Stimulated activated CD8-positive, alpha-beta memory T cell treated with anti-CD3 and anti-CD28 coated beads, Interleukin-15, amount 100 ng/mL, for 1 hour (primary cell): Measurements from ENCODE around the gene C9orf43.
"Not testable (repeated sequence)": the region's sequence is repeated elsewhere in the genome, so short reads cannot be mapped to it uniquely, and the experiment has no call there.

ENCODE experiments used
- DNase-seq: peaks from one replicate; pipeline ENCODE4 v3.0.0-alpha.2; 2020; ENCODE audit warnings: low read depth

C9orf43 gene

GRCh38 chr9:113417370-113417769 is 6.8 kb downstream of the C9orf43 start:
- no peak for DNase-seq

DNA sequence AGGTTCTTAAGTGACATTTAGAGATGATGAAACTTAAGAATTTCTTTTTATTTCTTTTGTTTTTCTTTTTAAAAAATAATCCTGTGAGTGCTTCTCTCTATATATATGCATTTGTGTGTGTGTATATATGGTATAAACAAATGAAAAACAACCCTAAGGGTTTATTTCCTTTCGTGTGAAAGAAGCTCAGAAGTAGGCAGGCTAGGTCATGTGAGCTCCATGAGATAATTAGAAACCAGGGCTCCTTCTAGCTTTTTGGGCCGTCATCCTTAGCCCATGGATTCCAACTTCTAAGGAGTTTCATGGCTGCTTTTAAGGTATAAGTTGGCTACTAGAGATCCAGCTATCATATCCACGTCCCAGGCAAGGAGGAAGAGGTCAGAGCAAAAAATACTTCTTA is 11.2 kb downstream of the C9orf43 start:
- no peak for DNase-seq

- DNase-seq: no peak
These were observed 14.5 kb downstream of the C9orf43 start for GRCh38 chr9:113425072-113425471.

DNA sequence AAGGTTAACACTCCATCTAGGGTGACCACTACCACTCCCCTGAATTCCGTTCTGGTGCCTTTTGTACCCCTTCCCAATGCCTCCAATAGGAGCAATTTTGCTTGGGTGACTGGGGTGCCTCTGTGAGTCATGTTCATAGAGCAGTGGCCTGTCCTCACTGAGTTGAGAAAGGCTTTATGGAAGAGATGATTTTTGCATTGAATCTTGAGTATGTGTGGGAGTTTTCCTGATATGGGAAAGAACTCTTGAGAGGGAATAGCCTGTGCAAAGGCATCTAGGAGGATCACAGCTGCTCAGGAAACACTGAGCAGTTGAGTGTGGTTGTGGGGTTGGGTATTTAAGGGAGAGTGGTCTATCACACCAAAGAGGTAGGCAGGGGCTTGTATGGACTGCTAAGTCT is 16.2 kb downstream of the C9orf43 start:
- DNase-seq: no peak

DNA sequence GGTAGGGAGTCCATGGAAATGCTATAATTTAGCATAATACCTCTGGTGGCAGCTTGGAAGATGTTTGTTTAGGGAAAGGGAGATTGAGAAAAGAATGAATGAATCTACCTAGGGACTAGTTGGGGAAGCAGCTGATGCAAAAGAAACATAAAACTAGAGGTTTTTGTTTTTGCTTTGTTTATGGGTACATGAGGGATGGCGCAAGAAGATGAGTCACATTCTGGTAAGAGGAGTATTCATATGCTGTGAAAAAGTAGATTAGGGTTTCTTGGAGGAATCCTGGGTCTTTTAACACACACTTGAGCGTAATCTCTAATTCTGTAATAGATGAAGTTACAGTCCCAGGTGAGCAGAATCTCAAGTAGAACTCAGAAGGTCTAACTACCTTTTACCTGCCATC is 17.1 kb downstream of the C9orf43 start:
- DNase-seq: no peak

DNA sequence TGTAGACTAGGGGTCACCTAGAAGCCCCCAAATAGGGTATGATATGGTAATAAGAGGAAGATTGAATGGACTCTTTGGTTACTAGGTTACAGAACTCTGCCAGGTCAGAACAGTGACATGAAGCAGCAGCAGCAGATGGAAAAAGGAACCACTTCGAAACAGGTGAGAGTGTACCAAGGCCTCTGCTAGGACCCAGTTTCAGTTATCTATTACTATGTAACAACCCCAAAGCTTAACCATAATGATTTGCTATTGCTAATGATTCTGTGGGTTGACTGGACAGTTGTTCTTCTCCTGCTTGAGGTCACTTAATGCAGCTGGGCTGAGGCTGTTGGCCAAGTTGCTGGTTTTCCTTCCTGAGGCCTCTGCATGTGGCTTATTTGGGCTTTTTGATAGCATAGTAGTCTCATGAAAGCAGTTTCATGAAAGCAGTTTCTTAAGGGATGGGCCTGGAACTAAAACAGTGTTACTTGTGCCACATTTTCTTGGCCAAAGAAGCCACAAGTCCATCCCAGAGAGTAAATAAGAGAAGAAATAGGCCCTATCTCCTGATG is 17.6 kb downstream of the C9orf43 start:
- DNase-seq: no peak

DNA sequence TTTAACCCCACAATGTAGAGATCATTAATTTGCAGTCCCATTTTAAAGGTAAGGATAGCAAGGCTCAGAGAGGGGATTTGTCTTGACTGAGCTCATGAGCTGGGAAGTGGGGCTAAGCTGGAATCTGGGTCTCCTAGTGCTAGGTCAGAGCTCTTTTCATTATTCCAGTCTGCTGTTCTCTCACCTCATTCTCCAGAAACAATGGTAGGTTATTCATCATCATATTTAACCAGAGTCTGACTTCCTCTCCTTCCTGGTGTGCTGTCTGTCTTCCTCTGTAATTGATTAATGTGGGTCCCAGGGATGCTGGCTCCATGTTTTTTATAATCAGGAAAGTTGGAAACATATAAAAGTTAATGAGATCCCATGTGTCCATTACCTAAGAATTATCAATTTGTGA is 20.6 kb downstream of the C9orf43 start:
- no peak for DNase-seq

DNA sequence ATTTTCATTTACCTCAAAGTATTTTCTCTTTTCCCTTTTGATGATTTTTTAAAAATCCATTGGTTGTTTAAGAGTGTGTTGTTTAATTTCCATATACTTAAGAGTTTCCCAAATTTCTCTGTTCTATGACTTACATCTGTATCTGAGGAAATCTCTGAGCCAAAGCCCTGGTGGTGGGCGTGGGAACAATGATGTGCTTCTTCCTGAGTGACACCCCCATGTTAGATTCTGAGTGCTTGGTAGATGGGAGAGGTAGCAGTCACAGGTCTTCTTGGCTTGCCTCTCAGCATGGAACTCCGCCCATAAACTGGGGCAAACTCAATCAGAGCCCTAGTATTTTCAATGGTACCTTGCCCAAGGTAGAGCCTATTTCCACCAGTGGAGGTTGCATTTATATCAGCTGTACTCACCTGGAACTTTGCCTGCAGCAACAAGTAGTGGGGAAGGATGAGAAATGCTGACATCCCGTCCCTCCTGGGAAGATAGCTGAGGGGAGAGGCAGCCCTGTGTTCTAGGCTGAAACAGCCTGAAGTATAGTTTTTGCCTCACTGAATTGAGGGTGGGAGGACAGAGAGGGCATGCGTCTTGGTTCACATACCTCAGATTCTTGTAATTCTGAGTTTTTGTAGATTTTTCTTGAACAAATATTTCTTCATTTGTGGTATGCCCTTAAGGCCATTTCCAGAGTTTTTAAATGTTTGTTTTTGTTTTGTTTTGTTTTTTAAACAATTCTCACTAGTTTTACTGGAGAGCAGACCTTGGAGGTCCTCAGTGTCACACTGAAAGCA is 26.4 kb downstream of the C9orf43 start:
- no peak for DNase-seq

GRCh38 chr9:113437716-113438115 is 27.2 kb downstream of the C9orf43 start:
- not testable (repeated sequence) for DNase-seq

- no peak for DNase-seq
These were observed 34.2 kb downstream of the C9orf43 start for GRCh38 chr9:113444736-113445135.

DNA sequence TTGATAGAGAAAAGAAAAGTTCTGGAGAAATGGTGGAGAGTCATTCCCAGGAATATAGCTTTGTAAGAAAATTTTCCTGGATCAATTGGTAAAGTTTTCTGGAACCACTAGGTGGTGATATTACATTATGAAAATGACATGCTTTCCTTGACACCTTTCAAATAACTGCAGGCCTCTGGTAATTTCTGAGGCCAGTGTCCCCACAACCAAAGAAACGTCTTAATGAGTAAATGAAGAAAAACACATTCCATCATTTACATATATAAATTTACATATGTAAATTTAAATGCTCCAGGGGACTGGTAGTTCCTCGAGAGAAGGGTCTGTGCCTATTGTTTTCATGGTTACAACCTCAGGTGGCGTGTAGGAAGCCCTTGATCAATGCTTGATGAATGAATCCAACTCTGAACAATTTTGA is 35.8 kb downstream of the C9orf43 start:
- no peak for DNase-seq

GRCh38 chr9:113449376-113449775 is 38.8 kb downstream of the C9orf43 start:
- no peak for DNase-seq

DNA sequence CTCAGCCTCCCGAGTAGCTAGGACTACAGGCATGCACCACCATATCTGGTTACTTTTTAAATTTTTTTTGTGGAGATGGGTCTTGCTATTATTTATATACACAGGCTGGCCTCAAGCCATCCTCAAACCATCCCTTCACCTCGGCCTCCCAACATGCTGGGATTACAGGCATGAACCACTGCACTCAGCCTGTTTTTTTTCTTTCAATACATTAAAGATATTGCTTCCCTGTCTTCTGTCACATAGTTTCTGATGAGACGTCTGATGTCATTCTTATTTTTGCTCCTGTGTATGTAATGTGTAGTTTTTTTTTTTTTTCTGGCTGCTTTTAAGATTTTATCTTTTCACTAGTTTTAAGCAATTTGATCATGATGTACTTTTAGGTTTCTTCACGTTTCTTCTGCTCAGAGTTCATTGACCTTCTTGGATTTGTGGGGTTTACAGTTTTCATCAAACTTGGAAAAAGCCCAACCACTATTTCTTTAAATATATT is 41.6 kb downstream of the C9orf43 start:
- DNase-seq: no peak

DNA sequence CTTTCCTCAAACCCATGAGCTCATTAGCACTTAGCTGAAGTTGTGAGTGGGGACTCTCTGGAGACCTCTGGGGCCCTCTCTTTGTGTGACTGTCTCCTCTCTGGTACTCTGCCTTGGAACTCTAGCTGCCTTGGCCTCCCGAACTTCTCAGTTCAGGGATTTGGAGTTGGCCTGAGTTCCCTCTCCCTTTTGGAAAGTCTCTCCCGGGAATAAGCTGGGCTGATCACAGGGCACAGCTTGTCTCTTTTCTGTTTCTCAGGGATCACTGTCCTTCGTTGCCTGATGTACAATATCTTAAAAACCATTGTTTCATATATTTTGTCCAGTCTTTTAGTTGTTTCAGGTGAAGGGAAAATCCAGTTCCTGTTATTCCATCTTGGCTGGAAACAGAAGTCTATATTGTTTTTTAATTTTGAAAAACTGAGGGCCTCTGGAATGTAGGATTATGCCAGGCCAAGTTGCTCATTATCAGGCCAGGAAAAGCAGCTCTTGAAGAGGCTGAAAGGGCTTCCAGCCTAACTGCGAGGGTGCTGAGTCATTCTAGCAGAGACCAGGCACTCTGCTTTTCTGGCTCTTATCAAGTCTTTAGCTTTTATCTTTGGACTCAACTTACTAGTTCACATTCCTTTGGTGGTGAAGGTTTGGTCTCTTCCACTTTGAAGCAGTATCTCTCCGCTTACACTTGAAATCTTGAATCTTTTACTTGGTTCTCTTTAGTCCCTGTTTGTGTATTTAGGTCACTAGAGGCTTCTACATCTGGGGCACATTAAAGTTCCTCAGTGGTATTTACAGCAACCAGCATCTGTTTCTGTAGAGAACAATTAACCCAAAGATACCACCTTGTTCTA is 44.6 kb downstream of the C9orf43 start:
- DNase-seq: no peak

DNA sequence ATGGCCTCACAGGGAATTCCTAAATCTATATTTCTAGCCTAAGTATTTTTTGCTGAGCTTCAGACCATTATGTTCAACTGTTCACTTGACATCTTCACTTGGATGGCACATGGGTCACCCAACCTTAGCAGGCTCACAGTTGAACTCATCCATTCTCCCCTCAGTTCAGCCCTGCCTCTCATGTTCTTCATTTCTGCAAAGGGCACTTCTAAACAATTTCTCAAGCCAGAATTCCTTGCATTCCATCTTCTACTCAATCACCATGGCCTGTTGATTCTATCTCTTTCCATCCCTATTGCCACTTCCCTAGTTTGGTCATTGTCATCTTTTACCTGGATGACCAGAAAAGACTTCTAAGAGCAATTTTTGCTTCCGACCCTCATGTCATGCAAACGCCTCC is 45.7 kb downstream of the C9orf43 start:
- no peak for DNase-seq

DNA sequence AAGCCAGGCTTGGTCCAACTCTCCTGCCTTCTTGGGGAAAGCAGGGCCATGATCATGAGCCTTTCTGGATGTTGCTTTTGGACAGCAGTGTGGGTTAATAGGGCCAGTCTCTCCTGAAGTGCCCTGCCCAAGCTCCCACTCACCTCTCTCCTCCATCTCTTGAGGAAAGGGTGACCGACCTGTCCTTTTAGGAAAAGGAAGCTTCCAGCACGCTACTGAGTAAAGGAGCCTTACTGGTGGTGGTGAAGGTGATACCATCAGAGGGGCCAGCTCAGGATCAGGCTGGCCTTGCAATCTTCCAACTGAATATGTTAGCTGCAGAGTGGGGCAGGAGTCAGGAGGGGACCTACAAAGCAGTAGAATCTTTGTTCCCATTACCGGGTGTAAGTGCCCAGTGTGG is 50.7 kb downstream of the C9orf43 start:
- DNase-seq: no peak

DNA sequence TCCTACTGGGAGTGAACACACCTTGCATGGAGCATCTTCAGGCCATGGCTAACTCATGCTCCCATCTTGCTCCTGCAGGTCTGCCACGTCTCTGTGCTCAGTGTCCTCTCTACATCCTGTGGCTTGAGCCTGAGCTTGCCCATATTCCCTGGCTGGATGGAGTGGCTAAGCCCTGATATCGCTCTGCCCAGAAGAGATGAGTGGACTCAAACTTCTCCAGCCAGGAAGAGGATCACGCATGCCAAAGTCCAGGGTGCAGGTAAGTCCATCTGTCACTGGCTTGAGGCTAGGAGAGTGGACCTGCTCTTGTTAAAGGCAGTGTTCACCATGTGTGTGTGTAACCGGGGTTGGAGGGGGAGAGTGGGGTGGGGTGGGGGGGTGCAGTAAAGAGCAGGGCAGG is 51.4 kb downstream of the C9orf43 start:
- no peak for DNase-seq

GRCh38 chr9:113462781-113463286 is 52.3 kb downstream of the C9orf43 start:
- no peak for DNase-seq

GRCh38 chr9:113463418-113464285 is 53.1 kb downstream of the C9orf43 start, which contains the start of gene RGS3:
RGS3 (plus strand) TSS chr9:113463727; CDS start chr9:113463803, 76 bp downstream.
- DNase-seq: no peak

DNA sequence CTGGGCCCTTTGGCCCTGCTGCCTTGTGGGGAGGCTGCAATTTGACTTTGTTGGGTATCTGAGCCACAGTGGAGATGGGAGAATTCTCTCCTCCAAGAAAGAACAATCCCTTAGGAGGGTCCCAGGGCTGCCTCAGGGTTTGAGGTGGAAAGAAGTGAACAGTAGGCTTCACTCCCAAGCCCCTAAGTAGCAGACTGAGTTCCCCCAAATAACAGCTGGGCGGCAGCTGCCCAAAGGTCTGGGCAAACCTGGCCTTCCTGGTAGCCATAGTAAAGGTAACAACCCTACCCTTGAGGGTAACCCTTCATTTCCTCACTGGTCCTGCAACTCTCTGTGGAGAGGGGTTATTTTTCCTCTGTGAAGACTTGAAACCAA is 53.7 kb downstream of the C9orf43 start:
- no peak for DNase-seq

- DNase-seq: no peak
These were observed 55.1 kb downstream of the C9orf43 start for GRCh38 chr9:113465599-113466140.
